ENCODE results near the gene PAK2. TPM values are rescaled to one million over a fixed set of nuclear protein-coding genes. Genes with fewer than 3 reads are reported as not detected.

The PAK2 gene
- 10 to 100 TPM; 50.6 to 74.7 (median 69.6) TPM for total RNA-seq
- long read RNA-seq, donor 1, full-length matches to known transcripts, result 41 of 57 reads
- long read RNA-seq, donor 1, partial matches to known transcripts, result 11 of 57 reads
- long read RNA-seq, donor 1, other reads (novel, unspliced or antisense), result 5 of 57 reads
- long read RNA-seq, donor 2, full-length matches to known transcripts, result 6 of 46 reads
- long read RNA-seq, donor 2, partial matches to known transcripts, result 36 of 46 reads
- long read RNA-seq, donor 2, other reads (novel, unspliced or antisense), result 4 of 46 reads

GRCh38 chr3:196739671-196740480 is at the start of gene PAK2:
PAK2 (plus strand) TSS chr3:196739857; CDS start chr3:196782647, 42,790 bp downstream.
- no peak for TF ChIP-seq CTCF (IDR thresholded peaks at IDR 0.05)
- H3K4me1 ChIP-seq (ENCODE audit: low read depth), result peaks cover 11% of the 10 kb centered on the region
- H3K4me3 ChIP-seq, result peak within 1 kb of the TSS; percentile 80
- DNase-seq, result peak; percentile 95 to 96 (median 96)
- H3K36me3 ChIP-seq (ENCODE audit: low read depth), result no peaks in the 10 kb centered on the region
- peak; percentile 96 for ATAC-seq
- intact Hi-C loops (cut with DNase I, micrococcal nuclease), result no loop called here
- H3K9me3 ChIP-seq, result no peaks in the 10 kb centered on the region

GRCh38 chr3:196689941-196690660 is 49.6 kb upstream of the PAK2 start:
- no peak for DNase-seq
- intact Hi-C loops (cut with DNase I, micrococcal nuclease), result loop anchor here in 1 of 2 donors (5.0 kb wide), 1 partner anchor 83 kb away; no protein-coding TSS in a partner anchor
- Histone ChIP-seq H3K4me3 (no peak overlapping the region), H3K4me1 (ENCODE audit: low read depth) (no peaks in the 10 kb centered on the region), H3K36me3 (ENCODE audit: low read depth) (no peaks in the 10 kb centered on the region), H3K9me3 (no peaks in the 10 kb centered on the region)
- no peak for ATAC-seq
- no peak for TF ChIP-seq CTCF (IDR thresholded peaks at IDR 0.05)

- Histone ChIP-seq H3K9me3 (no peaks in the 10 kb centered on the region), H3K4me3 (no peak overlapping the region), H3K4me1 (ENCODE audit: low read depth) (no peaks in the 10 kb centered on the region), H3K36me3 (ENCODE audit: low read depth) (no peaks in the 10 kb centered on the region)
- DNase-seq, result no peak
- TF ChIP-seq CTCF (IDR thresholded peaks at IDR 0.05), result no peak
- intact Hi-C loops (cut with DNase I, micrococcal nuclease), result no loop called here
- no peak for ATAC-seq
Measured at GRCh38 chr3:196691386-196691785, 48.3 kb upstream of the PAK2 start.

GRCh38 chr3:196694202-196694638 is 45.4 kb upstream of the PAK2 start:
- Histone ChIP-seq H3K36me3 (ENCODE audit: low read depth) (no peaks in the 10 kb centered on the region), H3K4me1 (ENCODE audit: low read depth) (no peaks in the 10 kb centered on the region), H3K9me3 (no peaks in the 10 kb centered on the region), H3K4me3 (no peak overlapping the region)
- intact Hi-C loops (cut with DNase I, micrococcal nuclease), result no loop called here
- no peak for DNase-seq
- TF ChIP-seq CTCF (IDR thresholded peaks at IDR 0.05), result no peak
- no peak for ATAC-seq

- no peak for DNase-seq
- TF ChIP-seq CTCF (IDR thresholded peaks at IDR 0.05), result no peak
- Histone ChIP-seq H3K36me3 (ENCODE audit: low read depth) (no peaks in the 10 kb centered on the region), H3K9me3 (no peaks in the 10 kb centered on the region), H3K4me1 (ENCODE audit: low read depth) (no peaks in the 10 kb centered on the region), H3K4me3 (no peak overlapping the region)
- ATAC-seq, result no peak
- intact Hi-C loops (cut with DNase I, micrococcal nuclease), result no loop called here
Measured at GRCh38 chr3:196694941-196695848, 44.5 kb upstream of the PAK2 start.

Data from mucosa of descending colon (tissue), 3 donors.